NCI-H526 treated with DMSO at 0.1 percent for 48 hours (cell line): Measurements from ENCODE around the gene FAM171A2.
"Not testable (repeated sequence)": the region's sequence is repeated elsewhere in the genome, so short reads cannot be mapped to it uniquely, and the experiment has no call there.

Experiments
- DNase-seq: peaks from one replicate; lab custom pipeline; 2025; lab: John Stamatoyannopoulos, UW

FAM171A2 gene

DNA sequence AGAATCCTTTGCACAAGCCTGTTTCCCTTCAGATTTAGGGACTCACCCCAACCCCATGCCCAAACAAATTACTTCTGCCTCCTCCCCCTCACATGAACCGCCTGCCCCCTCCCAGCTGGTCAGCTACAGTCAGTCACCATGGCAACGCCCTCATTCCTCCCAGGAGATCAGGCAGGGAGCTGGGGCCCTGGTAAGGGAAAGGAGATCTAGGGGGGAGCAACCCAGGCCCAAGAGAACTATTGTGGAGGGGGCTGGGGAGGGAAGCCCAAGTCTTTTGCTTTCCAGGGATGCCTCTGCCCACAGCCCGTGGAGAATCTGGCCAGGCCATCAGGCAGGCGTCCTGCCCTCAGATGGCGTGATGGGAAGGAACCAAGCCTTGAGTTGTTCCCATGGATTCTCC is 2.8 kb downstream of the FAM171A2 start:
- no peak for DNase-seq

DNA sequence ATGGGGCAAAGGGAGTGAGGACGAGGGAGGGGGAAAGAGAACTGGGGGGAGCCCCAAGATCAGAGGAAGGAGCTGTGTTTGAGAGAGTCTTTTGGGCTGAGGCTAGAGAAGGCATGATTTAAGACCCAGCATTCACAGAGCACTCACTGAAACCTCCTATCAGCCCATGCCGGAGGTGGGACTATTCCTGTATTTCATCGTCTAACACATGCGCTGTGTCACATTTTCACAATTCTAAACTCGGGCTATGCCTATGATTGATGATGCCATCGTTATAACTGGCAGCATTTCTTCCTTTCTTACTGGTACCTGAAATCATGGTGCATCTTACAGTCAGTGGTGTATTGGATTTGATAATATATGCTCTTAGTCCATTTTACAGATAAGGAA is 3.5 kb downstream of the FAM171A2 start:
- DNase-seq: no peak

DNA sequence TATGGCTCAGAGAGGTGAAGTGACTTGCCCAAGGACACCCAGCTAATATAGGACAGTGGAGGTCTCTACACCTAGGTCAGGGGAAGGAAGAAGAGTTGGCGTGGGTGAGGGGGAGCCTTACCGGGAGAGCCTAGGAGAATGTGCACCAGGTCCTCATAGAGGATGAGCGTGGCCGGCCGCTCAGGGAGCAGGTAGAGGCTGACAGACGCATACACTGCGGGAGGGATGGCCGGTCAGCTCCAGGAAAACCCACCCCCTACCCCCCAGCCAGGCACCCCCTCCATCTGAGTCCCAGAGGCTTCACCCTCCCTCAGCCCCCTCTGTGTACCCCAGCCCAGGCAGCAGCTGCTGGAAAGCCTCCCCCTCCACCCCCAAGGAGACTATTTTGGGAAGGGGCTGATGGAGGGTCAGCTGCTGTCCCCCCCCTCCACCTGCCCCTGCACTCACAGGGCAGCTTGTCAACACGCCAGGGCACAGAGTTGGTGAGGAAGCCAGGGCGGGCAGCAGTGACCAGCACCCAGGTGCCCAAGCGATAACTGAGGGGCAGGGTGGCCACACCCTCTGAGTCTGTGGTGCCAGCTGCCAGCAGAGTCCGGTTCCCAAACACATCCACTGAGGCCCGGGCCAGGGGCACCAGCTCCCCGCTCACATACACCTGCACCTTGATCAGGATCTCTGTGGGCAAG is 4.1 kb downstream of the FAM171A2 start:
- no peak for DNase-seq

DNA sequence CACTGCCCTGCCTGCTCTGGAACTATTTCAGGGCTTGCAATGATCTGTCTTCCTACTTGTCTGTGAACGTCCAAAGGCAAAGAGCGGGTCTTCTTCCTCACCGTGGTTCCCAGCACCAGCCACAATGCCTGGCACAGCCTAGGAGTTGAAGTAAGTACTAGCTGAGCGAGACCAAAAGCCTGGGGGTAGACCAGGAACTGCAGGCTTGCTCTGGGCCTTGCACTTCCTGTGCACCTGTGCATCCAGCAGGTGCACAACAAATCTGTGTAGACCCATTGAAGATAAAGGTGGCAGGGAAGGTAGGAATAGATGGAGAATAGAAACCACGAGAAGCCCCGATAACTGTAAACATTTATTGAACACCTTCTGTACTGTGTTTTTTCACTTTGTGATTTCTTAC is 4.6 kb downstream of the FAM171A2 start:
- no peak for DNase-seq

DNA sequence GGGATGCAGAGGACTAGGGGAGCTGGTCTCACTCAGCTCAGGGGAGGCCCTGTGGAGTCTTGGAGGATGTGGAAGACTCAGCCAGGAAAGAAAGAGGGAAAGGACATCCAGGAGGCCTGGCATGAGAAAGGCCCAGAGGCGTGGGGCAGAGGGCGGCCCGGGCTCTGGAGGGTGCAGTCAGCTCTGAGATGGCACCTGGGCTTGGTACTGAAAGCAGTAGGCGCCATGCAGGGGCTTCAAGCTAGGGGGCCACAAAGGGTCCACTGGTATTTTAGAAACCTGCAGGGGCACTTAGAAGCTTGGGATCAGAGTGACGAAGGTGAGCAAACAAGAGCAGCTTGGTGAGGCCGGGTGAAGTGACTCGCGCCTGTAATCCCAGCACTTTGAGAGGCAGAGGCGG is 5.6 kb downstream of the FAM171A2 start:
- DNase-seq: no peak

DNA sequence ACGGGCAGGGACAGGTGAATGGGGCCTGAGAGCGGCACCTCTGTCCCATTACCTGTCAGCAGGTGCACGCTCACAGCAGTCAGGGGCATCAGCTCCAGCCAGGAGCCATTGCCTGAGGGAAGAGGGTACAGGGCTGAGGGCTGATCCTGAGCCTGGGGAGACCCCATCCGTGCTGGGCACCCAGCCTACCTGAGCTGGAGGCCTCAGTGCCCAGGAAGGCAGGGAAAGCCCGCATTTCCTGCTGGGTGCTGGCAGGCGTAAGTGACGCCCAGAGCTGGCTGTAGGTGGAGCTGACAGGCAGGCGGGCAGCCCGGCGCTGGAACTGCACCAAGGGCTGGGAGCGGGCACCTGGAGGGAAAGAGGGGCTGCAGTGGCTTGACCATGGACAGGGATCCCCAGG is 7.4 kb downstream of the FAM171A2 start:
- no peak for DNase-seq

DNA sequence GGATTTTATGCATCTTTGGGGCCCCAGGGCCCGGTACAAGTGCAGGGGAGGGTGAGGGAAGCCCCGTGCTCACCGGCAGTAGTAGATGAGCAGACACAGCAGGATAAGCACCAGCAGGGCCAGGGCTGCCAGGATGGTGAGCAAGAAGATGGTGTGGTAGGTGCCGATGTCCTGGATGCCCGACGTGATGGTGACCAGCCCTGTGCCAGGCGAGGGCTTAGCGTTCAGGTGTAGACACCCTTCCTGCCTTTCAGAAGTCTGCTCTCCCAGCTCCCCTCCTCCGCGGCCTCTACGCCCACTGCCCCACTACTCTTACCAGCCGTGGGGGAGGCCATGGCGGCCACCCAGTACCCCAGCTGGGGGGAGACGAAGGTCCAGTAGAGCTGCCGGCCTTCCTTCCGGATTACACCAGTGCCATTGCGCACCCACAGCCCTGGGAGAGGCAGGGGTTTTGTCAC is 8.0 kb downstream of the FAM171A2 start:
- no peak for DNase-seq

DNA sequence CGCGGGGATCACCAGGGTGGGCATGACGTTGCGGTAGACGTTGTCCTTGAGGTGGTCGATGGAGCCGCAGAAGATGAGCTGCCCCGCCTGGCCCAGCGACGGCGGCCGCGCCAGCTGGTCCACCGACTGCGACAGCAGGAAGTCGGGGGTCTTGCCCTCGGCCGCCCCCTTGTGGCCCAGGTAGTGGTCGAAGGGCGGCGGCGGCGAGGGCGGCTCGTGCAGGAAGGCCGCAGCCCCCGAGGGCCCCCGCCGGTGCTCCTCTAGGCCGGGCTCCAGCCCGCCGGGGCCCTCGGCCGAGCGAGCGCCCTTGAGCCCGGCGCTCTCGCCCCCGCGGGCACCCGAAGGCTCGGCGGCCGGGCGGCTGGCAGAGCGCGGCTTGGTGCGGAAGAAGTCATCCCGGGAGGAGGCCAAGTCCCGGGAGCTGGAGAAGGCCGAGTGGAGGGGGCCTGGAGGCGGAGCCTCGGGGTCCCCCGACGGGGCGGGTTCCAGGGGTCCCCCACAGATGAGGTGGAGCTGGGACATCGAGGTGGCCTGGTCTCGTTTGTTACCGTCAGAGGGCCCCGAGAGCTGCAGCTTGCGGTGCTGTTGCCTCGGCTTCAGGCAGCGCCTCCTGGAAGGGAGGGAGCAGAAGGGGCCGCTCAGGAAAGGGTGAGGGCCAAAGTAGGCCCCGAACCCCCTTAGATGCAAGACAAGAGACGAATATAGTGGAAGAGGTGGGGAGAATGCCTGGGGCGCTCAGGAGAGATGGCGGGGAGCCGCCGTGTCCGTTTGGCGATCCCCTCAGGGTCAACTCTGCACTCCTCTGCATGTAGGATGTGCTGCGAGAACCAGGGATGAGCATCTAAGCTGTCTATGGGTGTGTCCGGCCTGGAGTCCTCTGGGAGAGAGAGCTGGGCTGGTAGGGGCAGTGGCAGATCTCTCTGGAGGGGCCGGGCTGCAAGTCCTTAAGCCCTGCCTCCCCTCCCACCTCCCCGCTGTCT is 8.8 kb downstream of the FAM171A2 start:
- DNase-seq: peak; percentile 36

DNA sequence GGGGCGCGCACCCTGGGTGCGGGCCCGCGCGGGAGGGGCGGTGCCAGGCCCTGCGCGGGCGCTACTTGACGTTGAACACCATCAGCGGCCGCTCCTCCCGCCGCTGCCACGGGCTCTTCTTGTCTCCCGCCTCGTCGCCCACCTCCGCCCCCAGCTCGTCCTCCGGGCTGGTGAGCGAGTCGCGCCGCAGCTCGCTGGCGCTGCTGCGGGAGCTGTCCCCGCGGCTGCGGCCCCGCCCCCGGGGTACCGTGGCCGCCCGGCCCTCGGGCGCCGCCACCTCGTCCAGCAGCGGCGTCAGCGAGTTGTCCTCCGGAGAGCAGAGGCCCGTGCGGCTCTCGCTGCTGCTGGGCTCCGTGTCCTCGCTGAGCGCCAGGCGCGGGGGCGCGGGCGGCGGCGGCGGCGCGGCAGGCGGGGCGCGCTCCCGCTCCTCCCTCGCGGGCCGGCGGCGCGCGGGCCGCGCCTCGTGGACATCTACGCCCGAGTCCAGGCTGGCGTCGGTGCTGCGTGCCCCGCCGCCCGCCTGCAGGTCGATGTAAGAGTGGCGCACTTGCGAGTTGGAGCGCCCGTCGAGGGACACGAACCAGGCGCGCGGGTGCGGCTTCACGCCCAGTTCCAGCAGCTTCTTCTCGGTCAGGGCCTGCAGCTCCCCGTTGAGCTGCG is 9.9 kb downstream of the FAM171A2 start:
- peak; percentile 51 for DNase-seq

DNA sequence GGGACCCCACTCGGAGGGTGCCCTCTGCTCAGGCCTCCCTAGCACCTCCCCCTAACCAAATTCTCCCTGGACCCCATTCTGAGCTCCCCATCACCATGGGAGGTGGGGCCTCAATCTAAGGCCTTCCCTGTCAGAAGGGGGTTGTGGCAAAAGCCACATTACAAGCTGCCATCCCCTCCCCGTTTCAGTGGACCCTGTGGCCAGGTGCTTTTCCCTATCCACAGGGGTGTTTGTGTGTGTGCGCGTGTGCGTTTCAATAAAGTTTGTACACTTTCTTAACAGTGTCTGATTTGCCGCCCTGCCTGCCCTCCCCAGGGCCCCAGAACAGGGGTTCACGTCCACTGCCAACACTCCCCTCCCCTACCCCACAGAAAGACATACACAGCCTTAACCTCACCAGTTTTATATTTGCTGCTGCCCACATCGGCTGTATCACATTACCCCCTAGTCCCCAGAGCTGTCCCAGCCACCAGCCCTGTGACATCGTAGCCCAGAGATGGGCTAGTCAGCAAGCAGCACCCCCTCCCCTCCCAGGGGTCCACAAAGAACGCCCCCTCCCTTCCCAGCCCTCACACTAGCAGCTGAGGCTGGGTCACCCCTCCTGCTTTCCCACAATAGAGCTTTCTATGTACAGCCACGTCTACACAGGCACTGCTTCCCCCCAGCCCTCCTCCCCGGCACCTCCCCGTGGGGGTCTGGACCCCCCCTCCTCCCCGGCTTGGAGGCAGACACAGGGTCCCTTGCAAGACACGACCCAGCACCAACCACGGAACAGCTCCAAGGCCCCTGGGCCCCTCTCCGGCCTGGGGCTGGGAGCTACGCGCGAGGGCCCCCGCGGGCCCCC is 10.6 kb downstream of the FAM171A2 start:
- DNase-seq: no peak

DNA sequence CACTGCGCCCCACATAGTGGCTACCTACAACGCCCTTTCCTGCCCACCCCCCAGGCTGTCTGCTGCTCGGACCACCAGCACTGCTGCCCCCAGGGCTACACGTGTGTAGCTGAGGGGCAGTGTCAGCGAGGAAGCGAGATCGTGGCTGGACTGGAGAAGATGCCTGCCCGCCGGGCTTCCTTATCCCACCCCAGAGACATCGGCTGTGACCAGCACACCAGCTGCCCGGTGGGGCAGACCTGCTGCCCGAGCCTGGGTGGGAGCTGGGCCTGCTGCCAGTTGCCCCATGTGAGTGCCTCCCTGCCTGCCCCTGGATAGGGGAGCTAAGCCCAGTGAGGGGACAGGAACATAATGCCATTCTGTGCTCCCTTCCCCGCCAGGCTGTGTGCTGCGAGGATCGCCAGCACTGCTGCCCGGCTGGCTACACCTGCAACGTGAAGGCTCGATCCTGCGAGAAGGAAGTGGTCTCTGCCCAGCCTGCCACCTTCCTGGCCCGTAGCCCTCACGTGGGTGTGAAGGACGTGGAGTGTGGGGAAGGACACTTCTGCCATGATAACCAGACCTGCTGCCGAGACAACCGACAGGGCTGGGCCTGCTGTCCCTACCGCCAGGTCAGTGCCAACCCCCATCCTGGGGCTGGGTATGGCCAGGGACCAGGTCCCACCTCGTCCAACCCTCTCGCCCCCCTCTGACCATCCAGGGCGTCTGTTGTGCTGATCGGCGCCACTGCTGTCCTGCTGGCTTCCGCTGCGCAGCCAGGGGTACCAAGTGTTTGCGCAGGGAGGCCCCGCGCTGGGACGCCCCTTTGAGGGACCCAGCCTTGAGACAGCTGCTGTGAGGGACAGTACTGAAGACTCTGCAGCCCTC is 11.5 kb downstream of the FAM171A2 start:
- DNase-seq: no peak

DNA sequence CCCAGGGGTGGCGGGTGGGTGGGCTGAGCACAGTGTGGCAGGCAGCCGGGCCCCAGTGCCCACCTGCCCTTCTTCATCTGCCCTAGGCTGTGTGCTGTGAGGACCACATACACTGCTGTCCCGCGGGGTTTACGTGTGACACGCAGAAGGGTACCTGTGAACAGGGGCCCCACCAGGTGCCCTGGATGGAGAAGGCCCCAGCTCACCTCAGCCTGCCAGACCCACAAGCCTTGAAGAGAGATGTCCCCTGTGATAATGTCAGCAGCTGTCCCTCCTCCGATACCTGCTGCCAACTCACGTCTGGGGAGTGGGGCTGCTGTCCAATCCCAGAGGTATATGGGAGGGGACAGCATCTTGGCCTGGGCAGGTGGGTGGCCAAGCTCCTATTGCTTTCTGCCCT is 12.2 kb downstream of the FAM171A2 start:
- DNase-seq: no peak

DNA sequence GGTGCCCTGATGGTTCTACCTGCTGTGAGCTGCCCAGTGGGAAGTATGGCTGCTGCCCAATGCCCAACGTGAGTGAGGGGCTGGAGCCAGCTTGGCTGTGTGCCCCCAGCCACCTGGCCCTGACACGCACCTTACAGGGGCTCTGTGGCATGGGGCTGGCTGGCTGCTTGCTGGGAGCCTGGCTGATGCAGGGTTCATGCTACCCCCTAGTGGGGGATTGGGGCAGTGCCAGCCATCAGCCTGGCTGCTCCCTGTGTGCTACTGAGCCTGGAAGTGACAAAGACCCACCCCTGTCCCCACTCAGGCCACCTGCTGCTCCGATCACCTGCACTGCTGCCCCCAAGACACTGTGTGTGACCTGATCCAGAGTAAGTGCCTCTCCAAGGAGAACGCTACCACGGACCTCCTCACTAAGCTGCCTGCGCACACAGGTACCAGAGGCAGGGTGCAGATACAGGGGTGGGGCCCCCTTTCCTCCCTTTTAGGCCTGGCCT is 12.9 kb downstream of the FAM171A2 start:
- peak; percentile 22 for DNase-seq

DNA sequence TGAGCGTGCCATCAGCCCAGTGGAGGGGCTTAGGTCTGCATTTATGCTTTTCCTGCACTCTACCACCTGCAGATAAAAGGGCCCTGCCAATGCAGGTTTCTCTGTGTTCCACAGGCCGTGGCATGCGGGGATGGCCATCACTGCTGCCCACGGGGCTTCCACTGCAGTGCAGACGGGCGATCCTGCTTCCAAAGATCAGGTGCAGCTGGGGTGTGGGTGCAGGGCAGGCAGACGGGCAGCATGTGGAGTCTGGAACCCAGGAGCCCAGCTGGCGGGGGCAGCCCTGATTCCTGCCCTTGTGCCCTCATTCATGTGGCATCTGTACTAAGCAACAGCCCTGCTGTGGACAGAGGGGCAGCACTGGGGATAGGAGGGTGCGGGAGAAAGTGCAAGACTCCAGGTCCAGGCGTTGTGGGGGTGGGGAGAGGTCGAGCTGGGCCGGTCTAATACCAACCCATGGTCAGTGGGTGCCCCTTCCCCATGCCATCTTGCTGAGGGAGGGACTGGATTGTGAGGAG is 14.0 kb downstream of the FAM171A2 start:
- DNase-seq: no peak

DNA sequence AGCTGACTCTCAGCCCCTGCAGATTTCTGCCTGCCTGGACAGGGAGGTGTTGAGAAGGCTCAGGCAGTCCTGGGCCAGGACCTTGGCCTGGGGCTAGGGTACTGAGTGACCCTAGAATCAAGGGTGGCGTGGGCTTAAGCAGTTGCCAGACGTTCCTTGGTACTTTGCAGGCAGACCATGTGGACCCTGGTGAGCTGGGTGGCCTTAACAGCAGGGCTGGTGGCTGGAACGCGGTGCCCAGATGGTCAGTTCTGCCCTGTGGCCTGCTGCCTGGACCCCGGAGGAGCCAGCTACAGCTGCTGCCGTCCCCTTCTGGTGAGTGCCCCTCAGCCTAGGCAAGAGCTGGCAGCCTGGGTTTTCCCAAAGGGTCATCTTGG is 14.7 kb downstream of the FAM171A2 start:
- no peak for DNase-seq

DNA sequence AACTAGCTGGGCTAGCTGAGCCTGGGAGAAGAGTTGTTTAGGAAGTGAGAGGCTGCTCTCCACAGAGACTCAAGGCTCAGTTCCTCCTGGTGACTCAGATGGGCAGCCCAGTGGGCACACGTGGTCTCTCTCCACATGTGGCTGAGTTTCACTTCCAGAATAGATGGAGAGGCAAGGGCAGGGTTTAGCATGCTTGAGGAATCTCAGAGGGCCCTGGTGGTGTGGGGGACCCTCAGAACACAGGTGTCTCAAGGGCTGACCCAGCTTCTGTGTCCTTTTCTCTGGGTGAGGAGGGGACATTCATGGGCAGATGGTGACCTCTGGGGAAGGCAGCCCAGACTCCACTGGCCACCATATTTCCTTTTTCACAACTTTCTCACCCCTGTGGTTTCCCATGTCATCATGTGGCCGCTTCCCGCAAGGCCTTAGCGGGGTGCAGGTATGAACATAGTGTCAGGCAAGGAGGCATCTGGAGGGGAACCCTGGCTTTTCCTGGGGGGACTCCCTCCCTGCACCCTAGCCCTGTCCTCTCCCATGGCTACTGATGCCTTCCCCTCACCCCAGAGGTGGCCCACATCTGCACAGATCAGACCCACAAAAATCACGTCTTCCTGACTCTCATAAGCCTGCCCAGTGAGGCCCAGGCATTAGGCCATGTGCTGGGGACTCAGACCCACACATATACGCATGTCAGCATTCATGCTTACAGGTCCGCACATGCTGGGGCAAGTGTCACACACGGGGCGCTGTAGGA is 15.2 kb downstream of the FAM171A2 start:
- no peak for DNase-seq

DNA sequence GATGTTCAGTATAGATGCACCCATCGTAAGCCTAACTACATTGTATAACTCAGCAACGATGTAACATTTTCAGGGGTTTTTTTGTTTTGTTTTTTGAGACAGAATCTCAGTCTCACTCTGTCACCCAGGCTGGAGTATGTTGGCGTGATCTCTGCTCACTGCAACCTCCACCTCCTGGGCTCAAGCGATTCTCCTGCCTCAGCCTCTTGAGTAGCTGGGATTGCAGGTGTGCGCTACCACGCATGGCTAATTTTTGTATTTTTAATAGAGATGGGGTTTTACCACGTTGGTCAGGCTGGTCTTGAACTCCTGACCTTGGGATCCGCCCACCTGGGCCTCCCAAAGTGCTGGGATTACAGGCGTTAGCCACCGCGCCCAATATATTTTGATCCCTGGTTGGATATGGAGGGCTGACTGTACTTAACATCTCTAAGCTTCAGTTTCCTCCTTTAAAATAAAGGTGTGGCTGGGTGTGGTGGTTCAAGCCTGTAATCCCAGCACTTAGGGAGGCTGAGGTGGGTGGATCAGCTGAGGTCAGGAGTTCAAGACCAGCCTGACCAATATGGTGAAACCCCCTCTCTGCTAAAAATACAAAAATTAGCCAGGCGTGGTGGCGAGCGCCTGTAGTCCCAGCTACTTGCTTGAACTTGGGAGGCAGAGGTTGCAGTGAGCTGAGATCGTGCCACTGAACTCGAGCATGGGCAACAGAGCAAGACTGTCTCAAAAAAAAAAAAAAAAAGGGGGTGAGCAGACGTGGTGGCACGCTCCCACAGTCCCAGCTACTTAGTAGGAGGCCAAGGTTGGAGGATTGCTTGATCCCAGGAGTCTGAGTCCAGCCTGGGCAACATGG is 16.2 kb downstream of the FAM171A2 start:
- DNase-seq: not testable (repeated sequence)

DNA sequence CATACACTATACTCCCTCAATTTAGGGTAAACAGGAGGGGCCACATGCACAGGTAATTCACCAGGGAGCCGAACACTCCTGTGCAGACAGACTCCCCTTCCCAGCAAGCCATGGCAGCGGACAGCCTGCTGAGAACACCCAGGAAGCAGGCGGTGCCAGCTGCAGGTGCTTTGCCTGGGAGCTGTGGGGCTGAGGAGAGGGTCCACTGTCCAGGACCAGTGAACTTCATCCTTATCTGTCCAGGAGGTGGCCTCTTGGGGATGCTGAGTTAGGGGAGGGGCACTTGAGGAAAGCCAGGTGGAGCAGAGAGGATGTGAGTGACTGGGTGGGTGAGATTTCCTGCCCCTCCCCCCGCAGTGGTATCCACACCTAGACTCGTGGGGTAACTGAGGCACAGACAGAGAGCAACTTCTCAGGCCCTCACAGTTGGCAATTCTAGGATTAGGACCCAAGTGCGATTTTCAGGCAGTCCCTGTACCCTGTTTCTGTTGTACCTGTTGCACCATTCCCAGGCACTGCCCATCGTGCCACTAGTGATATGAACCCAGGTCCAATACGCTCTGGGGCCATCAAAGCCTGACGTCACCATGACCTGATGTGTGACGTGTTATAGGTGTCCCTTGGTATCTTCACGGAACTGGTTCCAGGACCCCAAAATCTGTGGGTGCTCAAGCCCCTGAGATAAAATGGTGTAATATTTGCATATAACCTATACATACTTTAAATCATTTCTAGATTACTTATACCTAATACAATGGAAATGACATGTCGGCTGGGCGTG is 17.4 kb downstream of the FAM171A2 start:
- no peak for DNase-seq
